Measurements from ENCODE around the gene DYRK1A.

DNA sequence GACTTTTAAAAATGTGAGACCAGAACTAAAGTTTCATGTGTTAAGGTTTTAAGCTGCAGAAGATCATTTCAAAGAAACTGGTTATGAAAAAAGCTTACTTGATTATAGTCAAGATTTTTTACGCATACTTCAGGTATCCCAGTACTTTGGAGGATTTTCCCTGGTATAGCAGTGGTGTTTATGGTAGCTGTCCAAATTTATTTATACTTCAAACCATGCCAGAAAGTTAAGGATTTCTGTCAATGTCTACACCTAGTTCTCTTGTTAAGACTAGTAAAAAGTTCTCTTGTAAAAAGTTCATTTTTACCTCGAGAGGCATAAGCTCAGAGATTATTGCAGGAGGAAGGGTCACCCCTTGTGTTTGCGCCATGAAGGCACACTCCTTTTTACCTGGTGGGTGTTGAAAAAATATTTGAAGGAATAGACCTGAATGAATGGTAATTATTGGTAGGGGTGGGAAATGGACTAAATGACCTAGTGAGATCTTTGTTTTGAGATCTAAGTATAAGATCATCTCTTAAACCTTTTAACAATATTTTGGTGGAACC, 2.8 kb downstream of the DYRK1A start:
- TF ChIP-seq POLR2A (IDR thresholded peaks at IDR 0.05) (no peak), CTCF (IDR thresholded peaks at IDR 0.05) (no peak), POLR2AphosphoS5 (IDR thresholded peaks at IDR 0.05) (no peak)

Data from prostate gland (tissue), 2 donors.